HG03060 (cell line): ENCODE measurements around the gene KCP.

ENCODE experiments used
- ATAC-seq: cut with Tn5 transposase; IDR thresholded peaks from one replicate; pipeline ENCODE4 v1.9.1; 2021; ENCODE audit warnings: low read depth, moderate number of reproducible peaks; ENCODE audit not compliant: unreplicated experiment

KCP gene

DNA sequence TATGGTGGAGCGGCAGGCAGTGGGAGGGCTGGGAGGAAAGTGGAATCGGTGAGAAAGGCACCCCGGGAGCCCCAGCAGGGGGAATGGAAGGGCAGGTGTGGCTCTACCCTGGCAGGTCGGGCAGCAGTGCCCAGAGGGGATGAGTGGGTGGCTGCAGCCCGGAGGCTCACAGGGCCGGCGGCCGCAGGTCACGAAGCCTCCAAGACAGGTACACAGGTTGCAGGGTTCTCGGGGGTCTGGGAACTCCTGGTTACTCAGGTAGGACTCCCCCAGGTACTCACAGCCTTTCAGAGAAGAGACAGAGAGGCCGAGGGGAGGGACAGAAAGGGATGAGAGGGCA lies 21.8 kb downstream of the KCP start:
- ATAC-seq, result no peak

DNA sequence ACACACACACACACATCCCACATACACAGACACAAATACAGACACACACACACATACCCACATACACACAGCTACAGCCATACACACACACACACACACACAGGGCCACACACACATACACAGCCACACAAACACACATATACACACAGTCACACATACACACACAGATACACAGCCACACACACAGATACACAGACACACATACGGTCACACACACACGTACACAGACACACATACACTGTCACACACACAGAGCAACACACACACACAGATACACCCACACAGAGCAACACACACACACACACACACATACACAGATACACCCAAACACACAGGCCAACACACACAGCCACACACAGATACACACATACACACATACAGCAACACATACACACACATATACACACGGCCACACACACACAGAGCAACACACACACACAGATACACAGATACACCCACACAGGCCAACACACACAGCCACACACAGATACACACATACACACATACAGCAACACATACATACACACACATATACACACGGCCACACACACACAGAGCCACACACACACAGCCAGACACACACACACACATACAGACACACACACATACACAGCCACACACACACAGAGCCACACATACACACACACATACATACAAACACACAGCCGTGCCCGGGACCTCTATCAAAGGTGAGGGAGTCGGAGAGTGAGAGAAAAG lies 22.3 kb downstream of the KCP start:
- no peak for ATAC-seq

GRCh38 chr7:128887169-128888038 lies 23.1 kb downstream of the KCP start:
- ATAC-seq, result no peak

DNA sequence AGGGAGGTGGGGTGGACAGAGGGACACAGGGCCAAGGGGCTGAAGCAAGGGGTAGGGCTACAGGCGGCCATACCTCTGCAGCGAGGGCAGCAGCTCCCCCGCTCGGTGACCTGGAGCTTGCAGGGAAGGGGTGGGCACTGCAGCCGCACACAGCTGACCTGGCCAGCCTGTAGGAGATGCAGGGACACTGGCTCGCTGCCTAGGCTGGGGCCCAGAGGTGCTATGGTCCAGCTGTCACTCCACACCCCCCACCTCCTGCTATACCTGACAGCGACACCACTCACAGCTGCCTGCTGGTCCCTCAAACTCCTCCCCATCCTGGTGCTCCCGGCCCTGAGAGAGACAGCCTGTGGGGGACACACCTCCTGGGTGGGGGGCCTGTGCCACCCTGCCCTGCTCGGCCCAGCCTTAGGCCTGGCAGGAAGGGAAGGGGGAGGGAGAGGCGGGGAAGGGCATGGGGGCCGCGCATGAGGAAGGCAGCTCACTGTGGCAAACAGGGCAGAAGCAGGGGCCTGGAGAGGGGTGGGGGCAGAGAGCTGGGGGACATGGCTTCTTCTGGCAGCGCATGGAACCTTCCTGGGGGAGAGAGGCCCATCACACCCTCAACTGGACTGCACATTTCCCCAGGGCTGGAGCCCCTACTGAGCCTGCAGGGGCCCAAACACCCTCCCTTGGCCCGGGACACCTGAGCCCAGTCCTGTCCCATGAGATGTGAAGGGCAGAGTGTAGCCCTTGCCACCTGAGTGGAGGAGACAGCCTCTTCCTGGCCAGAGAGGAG lies 23.9 kb downstream of the KCP start:
- ATAC-seq, result no peak

DNA sequence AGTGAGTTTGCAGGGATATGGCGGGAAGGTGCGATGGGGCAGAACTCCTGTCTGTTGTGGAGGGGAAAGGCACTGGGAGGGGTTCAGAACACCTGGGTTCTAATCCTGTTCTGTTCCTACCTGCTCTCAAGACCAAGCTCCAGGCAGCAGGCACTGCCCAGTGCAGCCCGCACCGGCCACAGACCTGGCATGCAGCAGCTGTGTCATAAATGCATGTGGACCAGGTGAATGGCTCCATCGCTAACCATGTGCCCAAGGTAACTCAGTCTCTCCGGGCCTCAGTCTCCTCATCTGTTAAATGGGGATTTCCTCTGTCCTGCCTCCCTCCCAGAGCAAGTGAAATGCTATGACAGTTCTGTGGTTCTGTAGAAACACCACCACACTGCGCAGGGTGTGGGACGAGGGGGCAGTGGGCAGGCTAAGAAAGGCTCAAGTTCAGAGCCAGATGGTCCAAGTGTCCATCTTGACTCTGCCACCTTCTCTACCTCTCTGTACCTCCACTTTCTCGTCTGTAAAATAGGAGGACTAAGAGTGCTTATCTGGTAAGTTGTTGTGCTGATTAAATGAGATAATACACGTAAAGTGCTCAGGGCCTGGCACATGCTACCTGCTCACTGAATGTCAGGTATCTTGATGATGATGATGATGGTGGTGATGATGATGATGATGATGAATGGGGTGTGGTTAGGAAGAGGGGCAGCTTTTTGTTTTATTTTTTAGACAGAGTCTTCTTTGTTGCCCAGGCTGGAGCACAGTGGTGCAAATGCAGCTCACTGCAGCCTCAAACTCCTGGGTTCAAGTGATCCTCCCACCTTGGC lies 24.9 kb downstream of the KCP start:
- no peak for ATAC-seq

DNA sequence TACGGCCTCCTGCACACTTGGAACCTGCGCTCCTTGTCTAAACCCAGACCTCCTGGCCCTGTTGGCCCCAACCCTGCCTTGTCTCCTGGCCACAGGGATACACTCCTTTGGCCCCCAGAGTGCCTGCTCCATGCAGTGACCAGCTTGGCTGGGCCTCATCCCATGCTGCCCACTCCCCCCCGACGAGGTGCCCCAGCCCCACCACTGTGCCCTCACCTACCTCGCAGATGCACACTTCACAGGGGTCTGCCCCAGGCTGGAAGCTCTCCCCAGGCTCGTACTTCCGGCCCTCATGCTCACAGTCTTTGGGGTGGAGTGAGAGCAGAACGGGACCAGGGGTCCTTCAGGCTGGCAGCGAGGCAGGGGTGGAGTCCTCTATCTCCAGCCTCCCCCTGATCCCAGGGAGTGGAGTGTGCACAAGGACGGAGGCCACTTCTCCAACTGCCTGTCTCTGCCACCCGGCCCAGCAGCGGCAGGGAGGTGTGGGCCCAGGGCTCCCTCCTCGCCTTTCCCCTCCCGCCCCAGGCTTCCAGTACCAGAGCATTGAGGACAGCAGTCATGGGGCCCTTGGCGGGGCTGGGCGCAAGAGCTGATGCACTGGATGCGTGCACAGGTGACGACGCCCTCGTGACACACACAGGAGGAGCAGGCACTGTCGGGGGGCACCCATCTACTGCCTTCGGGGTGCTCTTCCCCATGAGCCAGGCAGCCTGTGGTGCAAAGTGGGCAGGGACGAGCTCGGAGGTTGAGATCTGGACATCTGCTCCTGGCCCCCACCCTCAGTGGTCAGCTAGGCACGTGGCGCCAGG lies 25.7 kb downstream of the KCP start:
- ATAC-seq, result no peak

DNA sequence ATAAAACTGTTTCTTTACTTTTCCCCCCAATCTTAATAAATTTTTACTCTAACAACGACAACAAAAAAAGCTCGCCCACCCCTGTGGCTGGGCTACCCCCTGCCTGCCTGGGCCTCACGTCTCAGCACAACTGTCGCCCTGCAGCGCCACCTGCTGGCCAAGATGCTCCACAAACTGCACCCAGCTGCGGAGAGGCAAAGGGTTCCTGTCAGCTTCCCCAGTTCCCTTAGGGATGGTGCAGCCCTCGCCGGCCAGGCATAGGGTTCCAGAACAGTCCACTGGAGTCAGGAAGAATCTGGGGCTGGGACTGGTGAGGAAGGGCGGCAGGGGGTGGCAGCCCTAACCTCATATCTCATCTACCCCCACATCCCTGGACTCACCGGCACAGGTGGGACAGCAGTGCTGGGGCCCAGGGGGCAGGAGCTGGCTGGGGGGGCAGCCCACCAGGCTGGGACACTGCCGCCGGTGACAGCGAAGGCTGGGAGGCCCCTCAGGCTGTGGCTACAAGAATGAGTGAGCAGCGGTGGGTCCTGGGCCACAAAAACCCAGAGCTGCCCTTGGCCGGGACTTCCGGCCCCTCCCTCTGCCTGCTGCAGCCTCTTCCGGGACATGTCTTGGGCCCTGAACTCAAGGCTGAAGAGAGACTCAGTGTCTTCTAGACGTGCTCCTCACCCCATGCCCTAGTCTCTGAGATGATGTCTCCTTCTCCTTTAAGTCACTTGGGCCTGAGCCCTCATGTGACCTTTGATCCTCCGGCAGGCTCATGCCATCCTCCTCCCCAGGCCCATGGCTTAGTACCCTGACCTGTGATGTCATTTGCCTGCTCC lies 26.7 kb downstream of the KCP start:
- peak; percentile 63 for ATAC-seq

- no peak for ATAC-seq
Observed at GRCh38 chr7:128882134-128882533, 28.4 kb downstream of the KCP start.

GRCh38 chr7:128881458-128882125 lies 28.9 kb downstream of the KCP start:
- no peak for ATAC-seq

DNA sequence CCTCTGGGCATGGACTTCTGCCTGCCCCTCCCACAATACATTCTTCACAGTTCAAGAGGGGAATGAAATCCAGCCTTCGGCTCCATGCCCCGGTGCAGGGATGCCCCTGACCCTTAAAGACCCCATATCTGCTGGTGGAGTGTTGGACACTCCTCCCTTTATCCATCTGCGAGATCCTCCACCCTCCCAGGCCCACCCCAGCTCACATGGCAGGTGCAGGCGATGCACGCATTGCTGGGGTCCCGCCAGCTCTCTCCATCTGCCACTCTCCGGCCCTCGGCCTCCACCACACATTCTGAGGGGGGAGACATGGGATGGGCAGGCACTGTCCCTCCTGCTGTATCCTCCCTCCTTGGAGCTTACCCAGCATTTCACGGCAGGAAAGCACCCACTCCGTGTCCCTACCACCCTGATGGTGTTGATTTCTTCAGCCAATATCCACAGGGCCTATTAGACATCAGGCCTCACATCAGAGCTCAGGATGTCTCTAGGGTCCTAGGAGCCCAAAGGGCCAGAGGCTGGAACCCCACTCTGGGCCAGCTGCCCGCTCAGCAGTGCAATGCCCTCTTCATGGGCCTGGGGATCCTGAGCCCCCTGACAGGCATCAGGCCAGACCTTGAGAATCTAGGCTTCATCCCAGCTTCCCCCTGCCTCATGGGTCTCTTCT lies 29.6 kb downstream of the KCP start:
- ATAC-seq, result no peak

DNA sequence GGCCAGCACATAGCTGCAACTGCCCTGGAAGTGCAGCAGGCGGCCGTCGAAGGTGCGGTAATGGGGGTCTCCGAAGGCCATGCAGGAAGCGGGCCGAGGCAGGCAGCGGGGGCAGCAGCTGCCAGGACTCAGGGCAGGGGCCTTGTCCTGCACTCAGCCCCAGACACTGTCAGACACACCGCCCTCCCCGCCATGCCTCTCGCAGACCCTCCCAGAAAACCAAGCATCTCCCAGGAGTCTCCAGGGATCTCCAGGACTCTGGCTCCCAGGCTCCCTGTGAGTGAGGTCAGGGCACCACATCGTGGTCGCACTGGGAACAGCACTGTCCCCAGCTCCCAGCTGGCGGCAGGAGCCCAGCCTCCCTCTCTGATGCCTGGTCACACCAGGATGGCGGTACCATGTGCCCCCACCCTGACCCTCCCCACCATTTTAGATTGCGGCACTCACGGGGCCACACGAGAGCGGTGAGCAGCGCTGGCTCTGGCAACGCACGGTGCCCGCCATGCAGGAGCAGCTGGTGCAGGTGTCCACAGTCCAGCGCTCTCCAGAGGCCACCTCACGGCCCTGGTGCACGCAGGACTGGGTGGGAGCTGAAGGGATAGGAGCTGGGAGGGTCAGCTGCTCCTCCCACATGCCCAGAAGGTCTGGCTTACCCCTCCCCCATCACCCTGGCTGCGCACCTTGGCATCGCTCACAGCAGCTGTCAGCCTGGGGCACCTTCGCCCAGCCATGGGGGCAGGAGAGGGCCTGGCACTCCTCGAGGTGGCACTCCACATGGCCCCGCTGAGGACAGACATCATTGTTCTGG lies 30.4 kb downstream of the KCP start:
- ATAC-seq, result no peak

GRCh38 chr7:128879461-128879938 lies 31.0 kb downstream of the KCP start:
- no peak for ATAC-seq

DNA sequence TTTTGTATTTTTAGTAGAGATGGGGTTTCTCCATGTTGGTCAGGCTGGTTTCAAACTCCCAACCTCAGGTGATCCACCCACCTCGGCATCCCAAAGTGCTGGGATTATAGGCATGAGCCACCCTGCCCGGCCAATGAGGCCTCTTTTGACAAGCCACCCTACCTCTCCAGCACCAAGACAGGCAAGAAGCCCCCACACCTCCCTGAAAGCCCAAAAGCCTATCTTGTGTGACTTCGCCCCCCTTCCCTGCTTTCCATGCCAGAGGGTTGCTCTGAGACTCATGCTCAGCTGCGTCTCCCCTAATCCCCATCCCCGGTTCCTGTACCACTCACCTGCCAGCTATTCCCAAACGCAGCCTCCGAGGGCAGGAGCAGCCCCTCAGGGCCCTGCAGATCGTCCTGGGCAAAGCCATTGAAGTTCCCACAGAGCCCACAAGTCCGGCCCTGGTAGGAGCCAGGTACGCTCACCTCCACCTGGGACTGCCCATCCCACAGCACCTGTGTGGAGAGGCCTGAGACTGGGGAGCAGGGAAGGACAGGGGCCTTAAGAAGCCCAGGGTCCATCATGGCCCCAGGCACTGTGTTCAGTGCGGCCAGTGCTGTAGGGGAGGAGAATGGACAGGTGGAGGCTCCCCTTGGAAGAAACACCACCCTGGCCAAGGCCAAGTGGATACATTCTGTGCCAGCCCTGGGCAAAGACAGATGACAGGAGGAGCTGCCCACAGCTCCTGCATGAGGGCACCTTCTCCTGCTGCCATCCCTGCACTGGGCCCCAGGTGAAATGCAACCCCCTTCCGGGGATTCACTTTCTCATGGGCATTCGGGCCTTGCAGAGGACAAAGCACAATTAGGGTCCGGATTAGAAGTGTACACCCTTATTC lies 32.0 kb downstream of the KCP start:
- no peak for ATAC-seq

DNA sequence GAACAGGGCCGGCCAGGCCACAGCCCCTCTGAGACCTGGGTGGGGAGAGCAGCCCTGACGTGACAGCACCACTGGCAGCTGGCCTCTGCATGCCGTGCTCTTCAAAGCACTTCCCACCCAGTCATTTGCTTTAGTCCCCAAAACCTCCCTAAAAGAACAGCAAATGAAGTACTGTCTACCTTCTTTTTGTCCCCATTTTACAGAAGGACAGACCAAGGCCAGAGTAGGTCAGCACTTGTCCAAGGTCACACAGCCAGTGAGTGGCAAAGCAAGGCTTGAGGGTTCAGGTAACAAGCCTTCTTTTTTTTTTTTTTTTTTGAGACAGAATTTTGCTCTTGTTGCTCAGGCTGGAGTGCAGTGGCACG lies 32.8 kb downstream of the KCP start:
- no peak for ATAC-seq

- no peak for ATAC-seq
Observed at GRCh38 chr7:128876978-128877755, 33.3 kb downstream of the KCP start.
